Testis (tissue), 2 donors: ENCODE measurements around the gene ATP2A1.

Experiments
- CTCF ChIP-seq, 3 experiments: fragments of 450-650 bp in 2 of 3; fragments of 200-600 bp in 1 of 3; sonication (generic) in 1 of 3; IDR thresholded peaks; one replicate each; pipeline ENCODE4 v1.5.1; 2016 to 2019; ENCODE audit warnings: antibody characterized with exemption in 3 of 3, mild to moderate bottlenecking in 2 of 3, moderate library complexity in 1 of 3
- POLR2A ChIP-seq: fragments of 450-650 bp; IDR thresholded peaks from one replicate; pipeline ENCODE4 v1.6.1; 2017; ENCODE audit warnings: antibody characterized with exemption, mild to moderate bottlenecking, moderate library complexity

DNA sequence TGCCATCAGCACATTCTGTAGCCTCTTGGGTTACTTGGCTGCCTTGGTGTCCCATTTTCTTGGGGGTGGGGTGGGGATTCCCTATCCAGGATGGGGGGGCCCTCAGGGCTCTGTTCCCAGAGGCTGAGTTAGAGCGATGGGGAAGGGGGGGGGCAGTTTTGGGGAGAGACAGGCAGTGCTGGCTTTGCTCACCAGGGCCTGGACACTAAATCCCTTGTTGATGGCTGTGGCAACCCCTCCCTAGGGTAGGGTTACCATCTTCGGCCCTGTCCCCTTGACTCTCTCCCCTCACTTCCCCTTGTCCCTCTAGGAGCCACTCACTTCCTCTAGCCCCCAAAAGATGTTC is 660 bp upstream of the ATP2A1 start:
- no peak for TF ChIP-seq CTCF (IDR thresholded peaks at IDR 0.05)
- TF ChIP-seq POLR2A, result no peak
